ENCODE measurements around the gene NUP37. TPM values are rescaled to one million over a fixed set of nuclear protein-coding genes. Genes with fewer than 3 reads are reported as not detected.

Gene NUP37
- total RNA-seq, 3 donors from 2014 or later (not counting 1 experiment from before 2014, with no cell fraction given), result 10.6 to 14.7 (median 10.7) TPM

DNA sequence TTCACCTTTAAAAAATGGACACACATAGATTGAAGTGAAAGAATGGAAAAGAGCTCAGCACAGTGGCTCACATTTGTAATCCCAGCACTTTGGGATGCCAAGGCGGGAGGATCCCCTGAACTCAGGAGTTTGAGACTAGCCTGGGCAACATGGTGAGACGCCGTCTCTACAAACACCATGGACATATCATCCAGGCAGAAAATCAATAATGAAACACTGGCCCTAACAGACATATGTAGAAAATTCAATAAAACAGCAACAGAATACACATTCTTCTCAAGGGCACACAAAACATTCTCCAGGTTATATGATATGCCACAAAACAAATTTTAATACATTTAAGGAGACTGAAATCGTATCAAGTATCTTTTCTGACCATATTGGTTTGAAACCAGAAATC lies 65.6 kb downstream of the NUP37 start:
- no peak overlapping the region for H3K27ac Mint-ChIP-seq
- H3K27ac ChIP-seq (ENCODE audit: low read length), result no peak overlapping the region

DNA sequence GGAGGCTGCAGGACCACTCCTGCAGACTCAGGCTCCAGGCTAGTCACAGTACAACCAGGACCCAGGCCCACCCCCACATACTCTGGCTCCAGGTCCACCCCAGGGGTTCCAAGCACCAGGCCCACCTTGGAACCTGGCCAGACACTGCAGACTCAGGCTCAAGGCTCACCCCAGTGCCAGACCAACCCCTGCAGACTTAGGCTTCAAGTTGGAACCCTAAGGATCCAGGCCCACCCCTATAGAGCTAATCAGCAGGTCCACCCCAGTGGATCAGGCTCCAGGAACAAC lies 66.9 kb downstream of the NUP37 start:
- Histone ChIP-seq H3K27ac (ENCODE audit: low read length) (no peak overlapping the region), H3K4me3 (ENCODE audit: low read length) (no peak overlapping the region), H3K36me3 (ENCODE audit: control insufficient read depth, insufficient read depth, low read length) (peaks cover 59% of the 10 kb centered on the region), H3K9me3 (ENCODE audit: control insufficient read depth, insufficient read depth, low read length) (no peaks in the 10 kb centered on the region), H3K27me3 (ENCODE audit: control insufficient read depth, insufficient read depth, low read length) (no peaks in the 10 kb centered on the region), H3K4me1 (ENCODE audit: control insufficient read depth, insufficient read depth, low read length) (peaks cover 3% of the 10 kb centered on the region)
- Mint-ChIP-seq H3K36me3 (peaks cover 20% of the 10 kb centered on the region), H3K4me3 (no peak overlapping the region), H3K9me3 (no peaks in the 10 kb centered on the region), H3K27ac (no peak overlapping the region), H3K27me3 (ENCODE audit: low read depth in 2 of 2) (no peaks in the 10 kb centered on the region), H3K4me1 (peaks cover 23 to 30% of the 10 kb centered on the region in 2 donors)
- TF ChIP-seq, protein P1, sequence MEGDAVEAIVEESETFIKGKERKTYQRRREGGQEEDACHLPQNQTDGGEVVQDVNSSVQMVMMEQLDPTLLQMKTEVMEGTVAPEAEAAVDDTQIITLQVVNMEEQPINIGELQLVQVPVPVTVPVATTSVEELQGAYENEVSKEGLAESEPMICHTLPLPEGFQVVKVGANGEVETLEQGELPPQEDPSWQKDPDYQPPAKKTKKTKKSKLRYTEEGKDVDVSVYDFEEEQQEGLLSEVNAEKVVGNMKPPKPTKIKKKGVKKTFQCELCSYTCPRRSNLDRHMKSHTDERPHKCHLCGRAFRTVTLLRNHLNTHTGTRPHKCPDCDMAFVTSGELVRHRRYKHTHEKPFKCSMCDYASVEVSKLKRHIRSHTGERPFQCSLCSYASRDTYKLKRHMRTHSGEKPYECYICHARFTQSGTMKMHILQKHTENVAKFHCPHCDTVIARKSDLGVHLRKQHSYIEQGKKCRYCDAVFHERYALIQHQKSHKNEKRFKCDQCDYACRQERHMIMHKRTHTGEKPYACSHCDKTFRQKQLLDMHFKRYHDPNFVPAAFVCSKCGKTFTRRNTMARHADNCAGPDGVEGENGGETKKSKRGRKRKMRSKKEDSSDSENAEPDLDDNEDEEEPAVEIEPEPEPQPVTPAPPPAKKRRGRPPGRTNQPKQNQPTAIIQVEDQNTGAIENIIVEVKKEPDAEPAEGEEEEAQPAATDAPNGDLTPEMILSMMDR (IDR thresholded peaks at IDR 0.05), result no peak
- DNase-seq (no peak), ATAC-seq (no peak)
- intact Hi-C loops (cut with micrococcal nuclease), result no loop called here

More for the DNA sequence above, 65.6 kb downstream of the NUP37 start:
- H3K27me3 ChIP-seq (ENCODE audit: control insufficient read depth, insufficient read depth, low read length), result no peaks in the 10 kb centered on the region
- no peaks in the 10 kb centered on the region for H3K9me3 ChIP-seq (ENCODE audit: control insufficient read depth, insufficient read depth, low read length)
- WGBS (ENCODE audit: insufficient coverage), result 100% methylated on average over 3 of the region's 4 CpGs
- H3K27me3 Mint-ChIP-seq (ENCODE audit: low read depth in 2 of 2), result no peaks in the 10 kb centered on the region
- H3K36me3 ChIP-seq (ENCODE audit: control insufficient read depth, insufficient read depth, low read length), result peaks cover 56% of the 10 kb centered on the region
- no peak overlapping the region for H3K4me3 Mint-ChIP-seq
- DNase-seq, result no peak
- H3K36me3 Mint-ChIP-seq, result peaks cover 26% of the 10 kb centered on the region
- H3K4me1 ChIP-seq (ENCODE audit: control insufficient read depth, insufficient read depth, low read length), result peaks cover 3% of the 10 kb centered on the region
- H3K4me3 ChIP-seq (ENCODE audit: low read length), result no peak overlapping the region
- H3K4me1 Mint-ChIP-seq, result peaks cover 23 to 36% of the 10 kb centered on the region in 2 donors
- TF ChIP-seq, protein P1 (IDR thresholded peaks at IDR 0.05), result no peak
- intact Hi-C loops (cut with micrococcal nuclease), result no loop called here
- no peaks in the 10 kb centered on the region for H3K9me3 Mint-ChIP-seq
- no peak for ATAC-seq

DNA sequence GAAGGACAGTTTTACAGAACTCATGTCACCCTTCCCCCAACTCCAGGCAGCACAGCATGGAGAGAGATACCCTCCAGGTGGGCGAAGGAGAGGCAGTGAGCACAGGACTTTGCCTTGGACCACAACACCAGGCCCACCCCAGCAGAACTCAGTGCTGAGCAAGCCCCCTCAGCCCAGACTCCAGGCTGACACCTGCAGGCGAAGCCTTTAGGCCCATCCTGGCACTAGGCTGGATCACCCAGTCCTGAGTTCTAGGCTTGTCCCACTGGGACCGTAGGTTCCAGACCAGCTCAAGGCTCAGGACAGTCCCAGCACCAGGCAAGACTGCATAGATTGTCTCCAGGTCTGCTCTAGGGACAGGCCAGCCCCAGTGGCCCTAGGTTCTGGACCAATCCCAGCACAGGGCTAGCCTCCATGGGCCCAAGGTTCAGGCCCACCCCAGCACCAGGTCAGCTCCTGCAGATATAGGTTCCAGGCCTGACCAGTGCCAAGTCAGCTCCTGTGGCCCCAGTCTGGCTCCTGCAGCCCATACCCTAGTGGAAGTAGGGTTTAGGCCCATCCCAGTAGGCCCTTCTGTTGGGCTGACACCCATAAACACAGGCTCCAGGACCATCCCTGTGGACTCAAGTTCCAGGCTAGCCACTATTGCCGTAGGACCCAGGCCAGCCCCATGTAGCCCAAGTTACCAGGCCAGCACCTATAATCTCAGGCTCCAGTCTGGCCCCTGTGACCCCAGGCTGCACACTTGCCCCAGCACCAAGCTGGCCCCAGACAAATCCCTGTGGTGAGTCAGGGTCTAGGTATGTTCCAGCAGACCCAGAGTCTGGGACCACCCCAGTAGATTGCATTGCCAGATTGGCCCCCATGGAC lies 67.5 kb downstream of the NUP37 start:
- Mint-ChIP-seq H3K27ac (peak overlapping the region in 1 of 2 donors; percentile 64), H3K4me1 (peaks cover 23 to 30% of the 10 kb centered on the region in 2 donors), H3K9me3 (no peaks in the 10 kb centered on the region), H3K27me3 (ENCODE audit: low read depth in 2 of 2) (no peaks in the 10 kb centered on the region), H3K4me3 (no peak overlapping the region), H3K36me3 (peaks cover 20% of the 10 kb centered on the region)
- Histone ChIP-seq H3K9me3 (ENCODE audit: control insufficient read depth, insufficient read depth, low read length) (no peaks in the 10 kb centered on the region), H3K4me1 (ENCODE audit: control insufficient read depth, insufficient read depth, low read length) (peaks cover 3% of the 10 kb centered on the region), H3K36me3 (ENCODE audit: control insufficient read depth, insufficient read depth, low read length) (peaks cover 61% of the 10 kb centered on the region), H3K27ac (ENCODE audit: low read length) (no peak overlapping the region), H3K4me3 (ENCODE audit: low read length) (no peak overlapping the region), H3K27me3 (ENCODE audit: control insufficient read depth, insufficient read depth, low read length) (no peaks in the 10 kb centered on the region)
- ATAC-seq, result no peak
- TF ChIP-seq, protein P1 (IDR thresholded peaks at IDR 0.05), result no peak
- 98% methylated on average over 4 of the region's 4 CpGs for WGBS (ENCODE audit: insufficient coverage)
- DNase-seq, result no peak
- intact Hi-C loops (cut with micrococcal nuclease), result no loop called here
